Activated T-helper 17 cell treated with anti-CD3 and anti-CD28 coated beads, Interleukin-2, amount 50 U/mL, for 72 hours (primary cell): ENCODE results near the gene FMN1. TPM values are rescaled to one million over a fixed set of nuclear protein-coding genes. Genes with fewer than 3 reads are reported as not detected.

ENCODE experiments used
- ATAC-seq: fragments of 150-1000 bp; cut with Tn5 transposase; replicated peaks from 2 replicates; pipeline ENCODE4 v1.10.0; 2021; ENCODE audit warnings: mild to moderate bottlenecking, moderate library complexity
- H3K27ac Mint-ChIP-seq: one replicate; pipeline ENCODE4 v1.8.0; 2022; ENCODE audit warnings: mixed read lengths
- H3K27me3 Mint-ChIP-seq: one replicate; pipeline ENCODE4 v1.8.0; 2022; ENCODE audit warnings: mixed read lengths
- H3K36me3 Mint-ChIP-seq: one replicate; pipeline ENCODE4 v1.8.0; 2022; ENCODE audit warnings: low read depth, mild to moderate bottlenecking, mixed read lengths
- H3K4me1 Mint-ChIP-seq: one replicate; pipeline ENCODE4 v1.8.0; 2022; ENCODE audit warnings: mixed read lengths
- H3K4me3 Mint-ChIP-seq: one replicate; pipeline ENCODE4 v1.8.0; 2022; ENCODE audit warnings: mild to moderate bottlenecking, mixed read lengths
- H3K9me3 Mint-ChIP-seq: one replicate; pipeline ENCODE4 v1.8.0; 2022; ENCODE audit warnings: mixed read lengths
- total RNA-seq, 2 donors: library from RNA; stranded (reverse); gene quantifications; one replicate each; pipeline ENCODE4 v1.2.3, GENCODE V29; 2022

FMN1 gene
- total RNA-seq, 2 donors from 2014 or later = 1.0 to 2.0 TPM

- Mint-ChIP-seq H3K4me3 (peak overlapping the region; percentile 4), H3K27me3 (peaks cover 9% of the 10 kb centered on the region), H3K36me3 (no peaks in the 10 kb centered on the region), H3K4me1 (peaks cover 22% of the 10 kb centered on the region), H3K9me3 (no peaks in the 10 kb centered on the region), H3K27ac (no peak overlapping the region)
- ATAC-seq = no peak
These were observed 62.8 kb downstream of the FMN1 start for GRCh38 chr15:33131552-33132232.

- peaks cover 24% of the 10 kb centered on the region for H3K4me1 Mint-ChIP-seq
- peak overlapping the region; percentile 61 for H3K27ac Mint-ChIP-seq
- peak overlapping the region; percentile 59 for H3K4me3 Mint-ChIP-seq
- no peaks in the 10 kb centered on the region for H3K27me3 Mint-ChIP-seq
- no peaks in the 10 kb centered on the region for H3K36me3 Mint-ChIP-seq
- no peaks in the 10 kb centered on the region for H3K9me3 Mint-ChIP-seq
- ATAC-seq = peak; percentile 77
These were observed 67.8 kb downstream of the FMN1 start for GRCh38 chr15:33126559-33127290.

- H3K27me3 Mint-ChIP-seq = no peaks in the 10 kb centered on the region
- H3K4me1 Mint-ChIP-seq = peaks cover 24% of the 10 kb centered on the region
- H3K4me3 Mint-ChIP-seq = peak overlapping the region; percentile 59
- no peaks in the 10 kb centered on the region for H3K36me3 Mint-ChIP-seq
- H3K27ac Mint-ChIP-seq = peak overlapping the region; percentile 61
- H3K9me3 Mint-ChIP-seq = no peaks in the 10 kb centered on the region
- ATAC-seq = peak; percentile 59
These were observed 68.5 kb downstream of the FMN1 start for GRCh38 chr15:33125894-33126537.

- ATAC-seq = no peak
- no peaks in the 10 kb centered on the region for H3K36me3 Mint-ChIP-seq
- H3K4me3 Mint-ChIP-seq = no peak overlapping the region
- H3K27ac Mint-ChIP-seq = no peak overlapping the region
- H3K27me3 Mint-ChIP-seq = no peaks in the 10 kb centered on the region
- peaks cover 24% of the 10 kb centered on the region for H3K4me1 Mint-ChIP-seq
- no peaks in the 10 kb centered on the region for H3K9me3 Mint-ChIP-seq
These were observed 69.7 kb downstream of the FMN1 start for GRCh38 chr15:33124811-33125210.

- Mint-ChIP-seq H3K4me1 (peaks cover 24% of the 10 kb centered on the region), H3K27me3 (no peaks in the 10 kb centered on the region), H3K27ac (no peak overlapping the region), H3K4me3 (no peak overlapping the region), H3K36me3 (no peaks in the 10 kb centered on the region), H3K9me3 (no peaks in the 10 kb centered on the region)
- ATAC-seq = no peak
These were observed 70.2 kb downstream of the FMN1 start for GRCh38 chr15:33124279-33124678.

GRCh38 chr15:33119865-33120264 lies 74.6 kb downstream of the FMN1 start:
- no peak for ATAC-seq
- Mint-ChIP-seq H3K27ac (no peak overlapping the region), H3K36me3 (no peaks in the 10 kb centered on the region), H3K4me1 (no peaks in the 10 kb centered on the region), H3K9me3 (no peaks in the 10 kb centered on the region), H3K27me3 (no peaks in the 10 kb centered on the region), H3K4me3 (no peak overlapping the region)

GRCh38 chr15:33119273-33119672 lies 75.2 kb downstream of the FMN1 start:
- H3K4me3 Mint-ChIP-seq = no peak overlapping the region
- H3K27ac Mint-ChIP-seq = no peak overlapping the region
- H3K4me1 Mint-ChIP-seq = no peaks in the 10 kb centered on the region
- no peak for ATAC-seq
- H3K9me3 Mint-ChIP-seq = no peaks in the 10 kb centered on the region
- no peaks in the 10 kb centered on the region for H3K27me3 Mint-ChIP-seq
- no peaks in the 10 kb centered on the region for H3K36me3 Mint-ChIP-seq

- H3K4me1 Mint-ChIP-seq = no peaks in the 10 kb centered on the region
- ATAC-seq = no peak
- no peak overlapping the region for H3K4me3 Mint-ChIP-seq
- H3K9me3 Mint-ChIP-seq = no peaks in the 10 kb centered on the region
- H3K27ac Mint-ChIP-seq = no peak overlapping the region
- H3K27me3 Mint-ChIP-seq = no peaks in the 10 kb centered on the region
- no peaks in the 10 kb centered on the region for H3K36me3 Mint-ChIP-seq
These were observed 78.3 kb downstream of the FMN1 start for GRCh38 chr15:33116198-33116597.

- Mint-ChIP-seq H3K4me3 (no peak overlapping the region), H3K36me3 (no peaks in the 10 kb centered on the region), H3K27me3 (no peaks in the 10 kb centered on the region), H3K27ac (no peak overlapping the region), H3K9me3 (no peaks in the 10 kb centered on the region), H3K4me1 (no peaks in the 10 kb centered on the region)
- no peak for ATAC-seq
These were observed 79.2 kb downstream of the FMN1 start for GRCh38 chr15:33115191-33115861.

GRCh38 chr15:33114374-33114717 lies 80.2 kb downstream of the FMN1 start:
- Mint-ChIP-seq H3K27me3 (no peaks in the 10 kb centered on the region), H3K4me3 (no peak overlapping the region), H3K27ac (no peak overlapping the region), H3K4me1 (no peaks in the 10 kb centered on the region), H3K36me3 (no peaks in the 10 kb centered on the region), H3K9me3 (no peaks in the 10 kb centered on the region)
- no peak for ATAC-seq

GRCh38 chr15:33113666-33114373 lies 80.7 kb downstream of the FMN1 start:
- H3K9me3 Mint-ChIP-seq = no peaks in the 10 kb centered on the region
- H3K4me1 Mint-ChIP-seq = no peaks in the 10 kb centered on the region
- no peaks in the 10 kb centered on the region for H3K27me3 Mint-ChIP-seq
- H3K4me3 Mint-ChIP-seq = no peak overlapping the region
- no peak for ATAC-seq
- no peak overlapping the region for H3K27ac Mint-ChIP-seq
- no peaks in the 10 kb centered on the region for H3K36me3 Mint-ChIP-seq

GRCh38 chr15:33112541-33113105 lies 81.9 kb downstream of the FMN1 start:
- Mint-ChIP-seq H3K27ac (no peak overlapping the region), H3K27me3 (no peaks in the 10 kb centered on the region), H3K36me3 (no peaks in the 10 kb centered on the region), H3K9me3 (no peaks in the 10 kb centered on the region), H3K4me3 (no peak overlapping the region), H3K4me1 (no peaks in the 10 kb centered on the region)
- ATAC-seq = no peak

- no peak overlapping the region for H3K4me3 Mint-ChIP-seq
- ATAC-seq = no peak
- H3K4me1 Mint-ChIP-seq = no peaks in the 10 kb centered on the region
- H3K9me3 Mint-ChIP-seq = peaks cover 11% of the 10 kb centered on the region
- H3K27ac Mint-ChIP-seq = no peak overlapping the region
- no peaks in the 10 kb centered on the region for H3K36me3 Mint-ChIP-seq
- no peaks in the 10 kb centered on the region for H3K27me3 Mint-ChIP-seq
These were observed 83.5 kb downstream of the FMN1 start for GRCh38 chr15:33111041-33111451.

- peaks cover 3% of the 10 kb centered on the region for H3K4me1 Mint-ChIP-seq
- H3K27ac Mint-ChIP-seq = no peak overlapping the region
- H3K36me3 Mint-ChIP-seq = no peaks in the 10 kb centered on the region
- peaks cover 11% of the 10 kb centered on the region for H3K9me3 Mint-ChIP-seq
- no peak overlapping the region for H3K4me3 Mint-ChIP-seq
- H3K27me3 Mint-ChIP-seq = no peaks in the 10 kb centered on the region
- no peak for ATAC-seq
These were observed 85.2 kb downstream of the FMN1 start for GRCh38 chr15:33109345-33109744.
